K562 (cell line): ENCODE measurements around the gene ZNF48. TPM values are rescaled to one million over a fixed set of nuclear protein-coding genes. Genes with fewer than 3 reads are reported as not detected.

Source experiments
- CBX8 ChIP-seq: fragments of 200-600 bp; sonication (generic); IDR thresholded peaks from 2 replicates; pipeline ENCODE4 v1.6.1; 2012; ENCODE audit warnings: borderline replicate concordance, mixed run types, low read depth, mild to moderate bottlenecking, moderate library complexity, mixed read lengths, low read length, control low read depth, inconsistent platforms; ENCODE audit not compliant: poor library complexity, severe bottlenecking; ENCODE audit errors: extremely low read depth
- CXXC5 ChIP-seq: fragments of 250-450 bp; sonication (Bioruptor Pico); IDR thresholded peaks from 2 replicates; pipeline ENCODE4 v1.8.0; 2022; ENCODE audit warnings: inconsistent platforms, mild to moderate bottlenecking, moderate library complexity
- MECOM ChIP-seq: fragments of 250-450 bp; sonication (Bioruptor Pico); IDR thresholded peaks from 2 replicates; pipeline ENCODE4 v1.8.0; 2022; ENCODE audit warnings: inconsistent platforms
- NCOR1 ChIP-seq: fragments of 450-650 bp; IDR thresholded peaks from 2 replicates; pipeline ENCODE4 v1.6.1; 2016; ENCODE audit warnings: mild to moderate bottlenecking, moderate library complexity
- POLR2AphosphoS2 ChIP-seq: IDR thresholded peaks from 2 replicates; pipeline ENCODE4 v1.6.1; 2012; ENCODE audit warnings: low read length, improper control_type of control experiment
- RBM39 ChIP-seq: fragments of 200-400 bp; formaldehyde crosslinking; optimal IDR thresholded peaks from 2 replicates; pipeline ENCODE3; 2018; ENCODE audit warnings: low read depth, low read length
- polyA plus RNA-seq, 8 experiments: library from polyadenylated mRNA; depleted of rRNA in 4 of 8; stranded (reverse) in 5 of 8; unstranded in 3 of 8; fragments of >200 nt; fragmentation: Nextera tagmentation in 2 of 8; fragmentation: Illumina TruSeq in 1 of 8; extraction: Ambion mirVana in 2 of 8; extraction: Trizol in 1 of 8; gene quantifications; 2 replicates each; pipeline versions ENCODE4 v1.2.1 to v1.2.3, GENCODE V29; 2011 to 2014; ENCODE audit warnings: inconsistent platforms in 1 of 8, missing spikeins in 1 of 8
- total RNA-seq, 7 experiments: library from RNA; depleted of rRNA in 6 of 7; stranded (reverse); fragments of >200 nt in 6 of 7; fragmentation: Illumina TruSeq in 2 of 7; extraction: Trizol in 2 of 7; gene quantifications; 2 replicates each; pipeline versions ENCODE4 v1.2.1 to v1.2.3, GENCODE V29; 2011 to 2021; ENCODE audit warnings: low replicate concordance in 1 of 7
- TF ChIP-seq, protein P1 (sequence below): IDR thresholded peaks from 3 replicates; pipeline ENCODE4 v1.6.1; 2011; ENCODE audit warnings: borderline replicate concordance, mild to moderate bottlenecking, moderate library complexity; ENCODE audit not compliant: insufficient read length; ENCODE audit errors: extremely low read depth
- TF ChIP-seq, protein P2 (sequence below), 2 experiments: fragments of 200-800 bp in 1 of 2; sonication (Bioruptor generic) in 1 of 2; sonication (generic) in 1 of 2; formaldehyde crosslinking in 1 of 2; IDR thresholded peaks in 1 of 2; conservative IDR thresholded peaks in 1 of 2; 2 replicates each; pipeline versions ENCODE4 v1.5.0 to v1.6.1; 2016 to 2020; ENCODE audit warnings: missing compliant biosample characterization in 1 of 2, missing genetic modification characterization in 1 of 2, missing genetic modification reagents in 1 of 2
- TF ChIP-seq, protein P3 (sequence below): sonication (generic); formaldehyde crosslinking; IDR thresholded peaks from 2 replicates; pipeline ENCODE4 v1.8.0; 2022; ENCODE audit warnings: missing genetic modification reagents, mild to moderate bottlenecking, borderline replicate concordance
- TF ChIP-seq, protein P4 (sequence below), 2 experiments: fragments of 450-650 bp in 1 of 2; sonication (generic) in 1 of 2; formaldehyde crosslinking in 1 of 2; IDR thresholded peaks; 2 replicates each; pipeline versions ENCODE4 v1.7.1 to v1.9.0; 2016 to 2022; ENCODE audit warnings: inconsistent platforms in 1 of 2, mild to moderate bottlenecking in 1 of 2, missing genetic modification reagents in 1 of 2

Gene ZNF48
- total and polyA plus RNA-seq, 9 of the 15 experiments (the other 6 are each of a cell fraction or from before 2014, with no cell fraction given) = 0.38 to 11.6 (median 4.7) TPM

DNA sequence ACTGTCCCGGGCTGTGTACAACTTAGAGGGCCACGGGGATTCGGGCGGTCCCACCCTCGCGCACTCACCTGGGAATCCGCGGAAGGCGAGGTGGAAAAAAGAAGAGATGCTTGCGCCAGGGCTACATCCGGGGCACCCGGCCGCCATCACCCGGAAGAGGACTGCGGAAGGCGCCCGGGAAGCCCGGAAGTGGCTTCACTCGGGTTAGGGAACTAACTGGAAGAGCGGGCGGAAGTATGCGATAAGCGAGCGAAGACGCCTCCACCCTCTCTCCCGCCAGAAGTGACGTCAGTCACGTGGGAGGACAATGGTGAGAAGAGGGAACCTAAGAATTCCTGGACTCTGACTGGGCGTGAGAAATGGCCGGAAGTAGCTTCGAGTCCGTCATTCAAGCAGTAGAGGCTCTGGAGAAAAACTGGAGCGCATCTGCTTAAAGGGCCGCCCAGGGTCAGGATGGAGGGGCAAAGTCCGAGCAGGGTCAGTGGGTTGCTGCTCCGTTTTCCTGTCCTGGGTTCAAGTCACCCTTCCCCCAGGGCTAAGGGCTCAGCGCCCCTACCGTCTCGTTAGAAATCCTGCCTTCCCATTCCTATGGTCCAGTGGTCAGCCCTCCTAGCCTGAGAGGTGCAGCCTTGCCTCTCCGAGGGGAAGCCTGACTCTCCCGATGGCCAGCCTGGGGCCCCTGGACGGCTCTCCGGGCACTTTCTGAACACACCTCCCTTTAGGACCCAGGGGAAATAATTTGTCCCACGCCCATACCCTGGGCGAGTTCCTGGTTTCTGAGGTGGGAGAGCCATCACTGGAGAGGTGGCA is 39.9 kb upstream of the ZNF48 start, which contains the start of gene CD2BP2 (continued):
- TF ChIP-seq, protein P1, sequence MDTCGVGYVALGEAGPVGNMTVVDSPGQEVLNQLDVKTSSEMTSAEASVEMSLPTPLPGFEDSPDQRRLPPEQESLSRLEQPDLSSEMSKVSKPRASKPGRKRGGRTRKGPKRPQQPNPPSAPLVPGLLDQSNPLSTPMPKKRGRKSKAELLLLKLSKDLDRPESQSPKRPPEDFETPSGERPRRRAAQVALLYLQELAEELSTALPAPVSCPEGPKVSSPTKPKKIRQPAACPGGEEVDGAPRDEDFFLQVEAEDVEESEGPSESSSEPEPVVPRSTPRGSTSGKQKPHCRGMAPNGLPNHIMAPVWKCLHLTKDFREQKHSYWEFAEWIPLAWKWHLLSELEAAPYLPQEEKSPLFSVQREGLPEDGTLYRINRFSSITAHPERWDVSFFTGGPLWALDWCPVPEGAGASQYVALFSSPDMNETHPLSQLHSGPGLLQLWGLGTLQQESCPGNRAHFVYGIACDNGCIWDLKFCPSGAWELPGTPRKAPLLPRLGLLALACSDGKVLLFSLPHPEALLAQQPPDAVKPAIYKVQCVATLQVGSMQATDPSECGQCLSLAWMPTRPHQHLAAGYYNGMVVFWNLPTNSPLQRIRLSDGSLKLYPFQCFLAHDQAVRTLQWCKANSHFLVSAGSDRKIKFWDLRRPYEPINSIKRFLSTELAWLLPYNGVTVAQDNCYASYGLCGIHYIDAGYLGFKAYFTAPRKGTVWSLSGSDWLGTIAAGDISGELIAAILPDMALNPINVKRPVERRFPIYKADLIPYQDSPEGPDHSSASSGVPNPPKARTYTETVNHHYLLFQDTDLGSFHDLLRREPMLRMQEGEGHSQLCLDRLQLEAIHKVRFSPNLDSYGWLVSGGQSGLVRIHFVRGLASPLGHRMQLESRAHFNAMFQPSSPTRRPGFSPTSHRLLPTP = no peak
- TF ChIP-seq, protein P2, sequence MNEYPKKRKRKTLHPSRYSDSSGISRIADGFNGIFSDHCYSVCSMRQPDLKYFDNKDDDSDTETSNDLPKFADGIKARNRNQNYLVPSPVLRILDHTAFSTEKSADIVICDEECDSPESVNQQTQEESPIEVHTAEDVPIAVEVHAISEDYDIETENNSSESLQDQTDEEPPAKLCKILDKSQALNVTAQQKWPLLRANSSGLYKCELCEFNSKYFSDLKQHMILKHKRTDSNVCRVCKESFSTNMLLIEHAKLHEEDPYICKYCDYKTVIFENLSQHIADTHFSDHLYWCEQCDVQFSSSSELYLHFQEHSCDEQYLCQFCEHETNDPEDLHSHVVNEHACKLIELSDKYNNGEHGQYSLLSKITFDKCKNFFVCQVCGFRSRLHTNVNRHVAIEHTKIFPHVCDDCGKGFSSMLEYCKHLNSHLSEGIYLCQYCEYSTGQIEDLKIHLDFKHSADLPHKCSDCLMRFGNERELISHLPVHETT (CRISPR knock-in tag; conservative IDR thresholded peaks at IDR 0.05 in 1 of 2, IDR thresholded peaks at IDR 0.05 in 1 of 2) = 0 out of 4 replicates have a peak, but pooled peaks of 1 of the 2 experiments have one; percentile 52
- TF ChIP-seq, protein P3, sequence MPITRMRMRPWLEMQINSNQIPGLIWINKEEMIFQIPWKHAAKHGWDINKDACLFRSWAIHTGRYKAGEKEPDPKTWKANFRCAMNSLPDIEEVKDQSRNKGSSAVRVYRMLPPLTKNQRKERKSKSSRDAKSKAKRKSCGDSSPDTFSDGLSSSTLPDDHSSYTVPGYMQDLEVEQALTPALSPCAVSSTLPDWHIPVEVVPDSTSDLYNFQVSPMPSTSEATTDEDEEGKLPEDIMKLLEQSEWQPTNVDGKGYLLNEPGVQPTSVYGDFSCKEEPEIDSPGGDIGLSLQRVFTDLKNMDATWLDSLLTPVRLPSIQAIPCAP (CRISPR knock-in tag) = peak; percentile 71; the same call in 1 of the 2 replicates
- TF ChIP-seq CBX8 (no peak), NCOR1 (no peak), RBM39 (no peak), POLR2AphosphoS2 (no peak; the same call in none of the 2 replicates), CXXC5 (peak; percentile 96), MECOM (CRISPR knock-in tag) (no peak)
- TF ChIP-seq, protein P4, sequence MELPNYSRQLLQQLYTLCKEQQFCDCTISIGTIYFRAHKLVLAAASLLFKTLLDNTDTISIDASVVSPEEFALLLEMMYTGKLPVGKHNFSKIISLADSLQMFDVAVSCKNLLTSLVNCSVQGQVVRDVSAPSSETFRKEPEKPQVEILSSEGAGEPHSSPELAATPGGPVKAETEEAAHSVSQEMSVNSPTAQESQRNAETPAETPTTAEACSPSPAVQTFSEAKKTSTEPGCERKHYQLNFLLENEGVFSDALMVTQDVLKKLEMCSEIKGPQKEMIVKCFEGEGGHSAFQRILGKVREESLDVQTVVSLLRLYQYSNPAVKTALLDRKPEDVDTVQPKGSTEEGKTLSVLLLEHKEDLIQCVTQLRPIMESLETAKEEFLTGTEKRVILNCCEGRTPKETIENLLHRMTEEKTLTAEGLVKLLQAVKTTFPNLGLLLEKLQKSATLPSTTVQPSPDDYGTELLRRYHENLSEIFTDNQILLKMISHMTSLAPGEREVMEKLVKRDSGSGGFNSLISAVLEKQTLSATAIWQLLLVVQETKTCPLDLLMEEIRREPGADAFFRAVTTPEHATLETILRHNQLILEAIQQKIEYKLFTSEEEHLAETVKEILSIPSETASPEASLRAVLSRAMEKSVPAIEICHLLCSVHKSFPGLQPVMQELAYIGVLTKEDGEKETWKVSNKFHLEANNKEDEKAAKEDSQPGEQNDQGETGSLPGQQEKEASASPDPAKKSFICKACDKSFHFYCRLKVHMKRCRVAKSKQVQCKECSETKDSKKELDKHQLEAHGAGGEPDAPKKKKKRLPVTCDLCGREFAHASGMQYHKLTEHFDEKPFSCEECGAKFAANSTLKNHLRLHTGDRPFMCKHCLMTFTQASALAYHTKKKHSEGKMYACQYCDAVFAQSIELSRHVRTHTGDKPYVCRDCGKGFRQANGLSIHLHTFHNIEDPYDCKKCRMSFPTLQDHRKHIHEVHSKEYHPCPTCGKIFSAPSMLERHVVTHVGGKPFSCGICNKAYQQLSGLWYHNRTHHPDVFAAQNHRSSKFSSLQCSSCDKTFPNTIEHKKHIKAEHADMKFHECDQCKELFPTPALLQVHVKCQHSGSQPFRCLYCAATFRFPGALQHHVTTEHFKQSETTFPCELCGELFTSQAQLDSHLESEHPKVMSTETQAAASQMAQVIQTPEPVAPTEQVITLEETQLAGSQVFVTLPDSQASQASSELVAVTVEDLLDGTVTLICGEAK (IDR thresholded peaks at IDR 0.05) = peak; percentile 99
- TF ChIP-seq, protein P4 (CRISPR knock-in tag; IDR thresholded peaks at IDR 0.05) = no peak
